Activated T-cell treated with anti-CD3 and anti-CD28 coated beads, Interleukin-2, amount 50 U/mL, for 24 hours (primary cell): Measurements from ENCODE around the gene ATP6V1G3.

Experiments
- DNase-seq: peaks from one replicate; pipeline ENCODE4 v3.0.0-alpha.2; 2020
- H3K27ac Mint-ChIP-seq: 2 replicates; pipeline ENCODE4 v1.8.0; 2020; ENCODE audit warnings: mild to moderate bottlenecking, mixed read lengths
- H3K27me3 Mint-ChIP-seq: 2 replicates; pipeline ENCODE4 v1.8.0; 2020; ENCODE audit warnings: mixed read lengths
- H3K36me3 Mint-ChIP-seq: 2 replicates; pipeline ENCODE4 v1.8.0; 2020; ENCODE audit warnings: low read depth, mixed read lengths
- H3K4me1 Mint-ChIP-seq: 2 replicates; pipeline ENCODE4 v1.8.0; 2020; ENCODE audit warnings: low read depth, mixed read lengths
- H3K4me3 Mint-ChIP-seq: 2 replicates; pipeline ENCODE4 v1.8.0; 2020; ENCODE audit warnings: mild to moderate bottlenecking, moderate library complexity, mixed read lengths
- H3K9me3 Mint-ChIP-seq: 2 replicates; pipeline ENCODE4 v1.8.0; 2020; ENCODE audit warnings: mixed read lengths

The ATP6V1G3 gene

DNA sequence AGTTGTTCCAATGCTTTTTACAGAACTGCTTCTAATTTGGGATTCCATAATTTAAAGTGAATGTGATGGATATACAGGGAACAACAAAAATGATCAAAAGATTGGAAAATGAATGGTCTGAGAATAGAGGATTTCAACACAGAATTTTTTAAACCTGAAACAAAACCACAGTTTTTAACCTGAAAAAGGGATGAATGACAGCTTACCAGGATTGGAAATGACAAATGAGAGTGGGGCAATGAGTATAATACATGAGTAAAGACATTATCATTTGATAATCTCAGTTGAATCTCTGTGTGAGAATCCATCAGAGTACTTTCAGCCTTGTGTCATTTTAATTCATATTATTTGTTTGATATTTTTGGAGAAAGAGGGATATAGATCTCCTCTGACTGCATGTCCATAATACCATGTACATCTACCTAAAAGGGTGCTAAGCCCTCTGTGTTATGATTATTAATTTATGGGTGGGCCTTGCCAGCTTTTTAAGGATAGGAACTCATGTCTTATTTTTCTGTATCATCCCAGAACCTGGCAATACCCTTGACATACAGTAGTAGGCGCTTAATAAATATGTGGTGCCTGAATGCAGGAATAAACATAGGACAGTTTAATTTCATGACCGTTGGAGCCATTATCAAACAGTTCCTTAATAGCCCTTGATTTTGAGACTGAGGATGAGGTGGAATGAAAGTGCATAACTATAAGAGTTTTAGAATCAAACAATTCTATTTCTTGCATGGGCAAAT lies 12.4 kb upstream of the ATP6V1G3 start:
- Mint-ChIP-seq H3K4me3 (no peak overlapping the region), H3K9me3 (no peaks in the 10 kb centered on the region), H3K27ac (no peak overlapping the region), H3K27me3 (no peaks in the 10 kb centered on the region), H3K36me3 (no peaks in the 10 kb centered on the region), H3K4me1 (peaks cover 69% of the 10 kb centered on the region)
- no peak for DNase-seq

DNA sequence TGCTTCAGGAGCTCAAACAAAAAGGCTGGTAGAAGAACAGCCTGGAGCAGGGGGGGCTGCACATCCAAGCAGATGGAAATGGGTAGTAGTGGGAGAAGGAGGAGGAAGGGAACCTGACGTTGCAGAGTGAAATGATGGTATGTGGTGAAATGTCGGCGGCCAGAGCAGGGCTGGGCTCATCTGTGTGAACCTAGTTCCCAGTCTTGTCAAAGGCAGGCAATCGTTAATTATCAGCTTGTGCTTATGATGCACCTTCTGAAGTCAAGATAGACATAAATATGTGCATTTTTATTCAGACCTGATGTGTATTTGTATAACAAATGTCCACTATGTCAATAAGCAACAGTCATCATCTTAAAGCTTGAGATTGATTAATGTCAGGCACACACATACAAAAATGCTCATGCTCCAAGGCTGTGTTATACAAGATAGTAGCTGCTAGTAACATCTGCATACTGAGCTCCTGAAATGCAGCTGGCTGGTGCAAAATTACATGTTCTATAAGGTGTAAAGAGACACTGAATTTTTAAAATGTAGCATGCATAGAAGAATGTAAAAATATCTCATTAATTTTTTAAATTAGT lies 10.6 kb upstream of the ATP6V1G3 start:
- Mint-ChIP-seq H3K27ac (no peak overlapping the region), H3K36me3 (peaks cover 3% of the 10 kb centered on the region), H3K4me1 (peaks cover 51% of the 10 kb centered on the region), H3K9me3 (peaks cover 10% of the 10 kb centered on the region), H3K27me3 (no peaks in the 10 kb centered on the region), H3K4me3 (no peak overlapping the region)
- no peak for DNase-seq

DNA sequence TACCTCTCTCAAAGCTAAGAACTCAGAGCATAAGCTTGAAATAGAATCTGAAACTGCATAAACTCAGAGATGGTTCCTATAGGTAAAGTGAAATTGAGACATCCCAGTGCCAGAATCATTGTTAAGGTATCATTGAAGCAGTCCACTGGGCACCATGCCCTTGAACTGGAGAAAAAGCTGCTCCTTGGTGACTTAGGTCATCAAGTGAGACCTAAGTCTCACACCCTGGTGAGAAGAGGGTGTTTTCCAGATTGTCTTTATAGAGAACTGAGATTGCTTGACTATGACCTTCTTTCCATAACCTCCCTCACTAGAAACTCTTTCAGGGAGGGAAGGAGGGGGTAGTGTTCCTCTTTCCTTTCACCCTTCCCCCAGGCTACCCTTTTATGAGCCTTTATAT lies 9.4 kb upstream of the ATP6V1G3 start:
- Mint-ChIP-seq H3K9me3 (peaks cover 13% of the 10 kb centered on the region), H3K4me3 (no peak overlapping the region), H3K27me3 (no peaks in the 10 kb centered on the region), H3K27ac (no peak overlapping the region), H3K4me1 (peaks cover 45% of the 10 kb centered on the region), H3K36me3 (peaks cover 3% of the 10 kb centered on the region)
- no peak for DNase-seq

DNA sequence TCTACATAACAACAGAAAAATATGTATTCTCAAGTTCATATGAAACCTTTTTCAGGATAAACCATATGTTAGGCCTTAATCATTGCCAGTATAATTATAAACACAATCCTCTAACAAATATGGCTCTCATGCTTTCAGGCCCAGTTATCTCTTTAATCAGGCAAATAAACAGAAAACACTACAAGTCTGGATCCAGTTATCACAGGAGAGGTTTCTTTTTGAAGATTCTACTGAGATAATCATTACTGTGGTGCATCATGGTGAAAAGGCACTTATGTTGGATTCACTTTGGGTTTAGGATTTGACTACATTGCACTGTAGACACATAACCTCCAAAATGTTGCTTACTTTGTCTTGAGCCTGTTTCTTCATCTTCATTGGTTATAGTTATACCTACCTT lies 8.4 kb upstream of the ATP6V1G3 start:
- Mint-ChIP-seq H3K4me1 (peaks cover 42% of the 10 kb centered on the region), H3K9me3 (peaks cover 13% of the 10 kb centered on the region), H3K27ac (no peak overlapping the region), H3K36me3 (peaks cover 3% of the 10 kb centered on the region), H3K4me3 (no peak overlapping the region), H3K27me3 (no peaks in the 10 kb centered on the region)
- no peak for DNase-seq

DNA sequence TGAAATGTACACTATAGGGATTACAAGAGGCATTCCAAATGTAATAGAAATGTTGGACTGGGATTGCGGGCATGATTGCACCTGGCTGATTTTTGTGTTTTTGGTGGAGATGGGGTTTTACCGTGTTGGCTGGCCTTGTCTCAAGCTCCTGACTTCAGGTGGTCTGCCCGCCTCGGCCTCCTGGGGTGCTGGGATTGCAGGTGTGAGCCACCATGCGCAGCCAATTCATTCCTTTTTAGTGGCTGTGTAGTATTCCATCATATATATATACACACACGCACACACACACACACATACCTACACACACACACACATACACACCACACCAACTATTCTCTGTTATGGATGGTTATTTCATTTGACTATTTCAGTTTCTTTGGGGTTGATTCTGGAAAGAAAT lies 4.7 kb upstream of the ATP6V1G3 start:
- H3K27me3 Mint-ChIP-seq, result no peaks in the 10 kb centered on the region
- H3K9me3 Mint-ChIP-seq, result peaks cover 13% of the 10 kb centered on the region
- H3K4me1 Mint-ChIP-seq, result peaks cover 48% of the 10 kb centered on the region
- no peak for DNase-seq
- no peak overlapping the region for H3K27ac Mint-ChIP-seq
- H3K4me3 Mint-ChIP-seq, result no peak overlapping the region
- peaks cover 3% of the 10 kb centered on the region for H3K36me3 Mint-ChIP-seq

DNA sequence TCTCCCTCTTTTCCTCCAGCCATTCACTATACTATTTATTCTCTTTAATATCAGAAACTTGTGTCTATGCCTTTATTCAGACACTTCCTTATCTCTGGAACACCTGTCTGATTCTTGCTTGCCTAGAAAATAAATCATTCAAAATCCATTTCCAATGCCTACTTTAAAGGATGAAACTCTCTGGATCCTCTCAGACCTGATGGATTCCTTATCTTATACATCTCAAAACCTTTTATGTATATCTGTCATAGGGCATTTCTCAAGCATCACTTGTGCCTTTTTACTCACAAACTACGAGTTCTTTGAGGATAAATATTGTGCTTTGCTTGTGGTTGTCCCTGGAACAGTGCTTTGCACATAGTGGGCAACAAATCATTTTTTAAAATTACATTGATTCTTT lies 3.8 kb upstream of the ATP6V1G3 start:
- H3K4me1 Mint-ChIP-seq, result peaks cover 45% of the 10 kb centered on the region
- H3K4me3 Mint-ChIP-seq, result no peak overlapping the region
- no peak overlapping the region for H3K27ac Mint-ChIP-seq
- H3K9me3 Mint-ChIP-seq, result peaks cover 13% of the 10 kb centered on the region
- no peak for DNase-seq
- no peaks in the 10 kb centered on the region for H3K27me3 Mint-ChIP-seq
- H3K36me3 Mint-ChIP-seq, result peaks cover 3% of the 10 kb centered on the region

DNA sequence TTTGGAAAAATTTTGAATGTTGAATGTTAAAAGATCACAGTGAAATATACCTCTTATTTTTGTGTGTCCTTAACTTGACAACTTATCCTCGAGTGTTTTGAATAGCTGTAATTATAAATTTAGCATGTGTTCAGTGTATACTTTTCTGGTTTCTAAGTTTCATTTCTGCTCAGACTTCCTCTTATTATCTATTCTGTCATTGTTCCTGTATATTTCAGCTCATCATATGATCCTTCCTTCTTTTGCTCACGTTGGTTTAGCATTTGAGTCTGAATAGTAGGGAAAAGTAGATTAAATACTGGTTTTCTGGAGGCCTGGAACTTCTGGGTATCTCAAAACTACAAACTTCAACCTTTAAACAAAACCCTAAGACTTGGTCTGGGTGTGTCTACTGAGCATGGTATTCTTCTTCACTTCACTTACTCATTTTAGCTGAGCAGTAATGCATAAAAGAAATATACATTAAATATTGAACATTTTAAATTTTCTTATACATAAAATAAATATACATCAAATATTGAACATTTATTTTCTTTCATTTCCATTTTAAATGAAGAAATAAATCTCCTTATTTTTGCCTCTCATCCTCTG lies 3.3 kb upstream of the ATP6V1G3 start:
- Mint-ChIP-seq H3K4me1 (peaks cover 48% of the 10 kb centered on the region), H3K36me3 (peaks cover 3% of the 10 kb centered on the region), H3K27ac (peak overlapping the region; percentile 51), H3K4me3 (no peak overlapping the region), H3K27me3 (no peaks in the 10 kb centered on the region), H3K9me3 (peaks cover 13% of the 10 kb centered on the region)
- no peak for DNase-seq

DNA sequence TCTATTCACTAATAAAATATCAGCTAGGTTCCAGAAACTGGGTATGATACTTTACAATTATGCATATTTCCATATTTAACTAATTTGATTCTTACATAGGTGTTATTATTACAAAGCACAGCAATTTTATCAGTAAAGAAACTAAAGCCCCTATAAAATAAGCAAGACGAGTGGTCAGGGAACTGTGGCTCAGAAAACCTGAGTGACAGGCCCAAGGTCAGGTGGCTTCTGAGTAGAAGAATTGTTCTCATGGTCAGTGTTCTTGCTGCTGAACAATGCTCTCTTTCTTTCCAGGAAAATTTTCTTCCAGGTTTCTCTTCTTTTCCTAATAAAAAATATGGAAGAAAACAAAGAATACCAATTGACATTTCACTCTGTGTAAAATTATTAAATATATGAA lies 2.2 kb upstream of the ATP6V1G3 start:
- no peak overlapping the region for H3K4me3 Mint-ChIP-seq
- H3K36me3 Mint-ChIP-seq, result peaks cover 3% of the 10 kb centered on the region
- peaks cover 56% of the 10 kb centered on the region for H3K4me1 Mint-ChIP-seq
- H3K27ac Mint-ChIP-seq, result no peak overlapping the region
- DNase-seq, result no peak
- H3K27me3 Mint-ChIP-seq, result no peaks in the 10 kb centered on the region
- peaks cover 13% of the 10 kb centered on the region for H3K9me3 Mint-ChIP-seq

DNA sequence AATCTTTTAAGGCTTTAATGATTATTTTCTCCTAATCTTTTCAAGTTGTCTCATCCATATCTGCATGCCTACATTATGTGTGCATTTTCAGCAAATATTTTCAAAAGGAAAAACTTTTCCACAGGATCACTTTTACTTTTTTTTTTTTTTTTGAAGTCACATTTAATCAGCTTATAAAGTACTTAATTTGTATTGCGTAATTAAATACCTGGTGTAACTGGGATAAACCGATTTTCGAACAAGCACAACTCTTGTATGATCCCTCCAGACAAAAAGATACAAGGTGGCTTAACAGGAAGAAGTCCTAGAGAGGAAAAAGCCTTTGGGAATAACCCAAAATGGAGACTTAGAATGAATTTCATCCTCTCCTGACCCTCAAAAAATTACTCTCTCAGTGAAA lies 1.3 kb upstream of the ATP6V1G3 start:
- Mint-ChIP-seq H3K27ac (no peak overlapping the region), H3K4me3 (no peak overlapping the region), H3K4me1 (peaks cover 64% of the 10 kb centered on the region), H3K27me3 (no peaks in the 10 kb centered on the region), H3K36me3 (peaks cover 3% of the 10 kb centered on the region), H3K9me3 (peaks cover 7% of the 10 kb centered on the region)
- no peak for DNase-seq

DNA sequence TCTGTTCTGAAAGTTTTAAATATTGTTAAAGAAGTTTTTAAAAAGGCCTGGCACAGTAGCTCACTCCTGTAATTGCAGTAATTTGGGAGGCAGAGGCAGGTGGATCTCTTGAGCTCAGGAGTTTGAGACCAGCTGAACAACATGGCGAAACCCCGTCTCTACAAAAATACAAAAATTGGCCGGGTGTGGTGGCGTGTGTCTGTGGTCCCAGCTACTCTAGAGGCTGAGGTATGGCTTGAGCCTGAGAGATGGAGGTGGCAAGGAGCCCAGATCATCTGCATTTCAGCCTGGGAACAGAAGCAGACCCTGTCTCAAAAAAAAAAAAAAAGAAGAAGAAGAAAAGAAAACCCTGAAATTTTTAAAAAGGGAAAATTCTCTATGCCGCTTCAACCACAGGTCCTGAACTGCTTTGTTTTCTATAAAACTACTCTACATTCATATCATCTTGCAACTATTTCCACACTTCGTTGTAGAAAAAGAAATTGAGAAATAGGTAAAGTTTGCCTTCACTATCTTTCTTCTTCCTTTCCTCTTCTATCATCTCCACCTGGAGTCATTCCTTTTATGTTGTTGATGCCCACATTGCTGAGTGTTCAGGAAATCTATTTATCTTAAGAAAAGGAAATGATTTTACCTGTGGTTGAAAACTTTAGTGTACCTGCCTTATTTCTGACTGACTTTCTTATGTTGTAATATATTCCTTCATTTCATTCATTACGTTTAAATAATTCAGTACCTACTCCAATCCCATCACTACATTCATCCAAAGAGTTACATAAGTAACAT lies 1.7 kb downstream of the ATP6V1G3 start:
- Mint-ChIP-seq H3K4me3 (peak overlapping the region; percentile 57), H3K27me3 (no peaks in the 10 kb centered on the region), H3K9me3 (peaks cover under 1% of the 10 kb centered on the region), H3K27ac (peak overlapping the region; percentile 92), H3K4me1 (peaks cover 79% of the 10 kb centered on the region), H3K36me3 (no peaks in the 10 kb centered on the region)
- DNase-seq, result no peak

DNA sequence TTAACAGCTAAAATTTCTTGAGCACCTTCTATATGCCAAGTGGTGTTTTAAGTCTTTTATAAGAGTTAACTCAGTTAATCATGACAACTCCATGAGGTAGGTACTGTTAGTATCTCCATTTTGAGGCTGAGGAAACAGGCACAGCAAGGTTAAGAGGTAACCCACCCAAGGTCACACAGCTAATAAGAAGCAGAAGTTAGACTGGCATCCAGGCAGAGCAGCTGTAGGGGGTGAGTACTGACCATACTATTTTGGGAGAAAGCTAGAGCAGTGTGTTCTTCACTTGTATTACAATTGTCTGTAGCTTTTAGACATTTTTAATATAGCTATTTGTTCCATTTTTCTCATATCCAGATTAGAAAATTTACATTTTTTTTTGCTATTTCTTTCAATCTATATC lies 4.8 kb downstream of the ATP6V1G3 start:
- no peaks in the 10 kb centered on the region for H3K27me3 Mint-ChIP-seq
- H3K36me3 Mint-ChIP-seq, result peaks cover 3% of the 10 kb centered on the region
- peaks cover 77% of the 10 kb centered on the region for H3K4me1 Mint-ChIP-seq
- no peak overlapping the region for H3K4me3 Mint-ChIP-seq
- H3K9me3 Mint-ChIP-seq, result peaks cover 7% of the 10 kb centered on the region
- H3K27ac Mint-ChIP-seq, result no peak overlapping the region
- DNase-seq, result no peak

DNA sequence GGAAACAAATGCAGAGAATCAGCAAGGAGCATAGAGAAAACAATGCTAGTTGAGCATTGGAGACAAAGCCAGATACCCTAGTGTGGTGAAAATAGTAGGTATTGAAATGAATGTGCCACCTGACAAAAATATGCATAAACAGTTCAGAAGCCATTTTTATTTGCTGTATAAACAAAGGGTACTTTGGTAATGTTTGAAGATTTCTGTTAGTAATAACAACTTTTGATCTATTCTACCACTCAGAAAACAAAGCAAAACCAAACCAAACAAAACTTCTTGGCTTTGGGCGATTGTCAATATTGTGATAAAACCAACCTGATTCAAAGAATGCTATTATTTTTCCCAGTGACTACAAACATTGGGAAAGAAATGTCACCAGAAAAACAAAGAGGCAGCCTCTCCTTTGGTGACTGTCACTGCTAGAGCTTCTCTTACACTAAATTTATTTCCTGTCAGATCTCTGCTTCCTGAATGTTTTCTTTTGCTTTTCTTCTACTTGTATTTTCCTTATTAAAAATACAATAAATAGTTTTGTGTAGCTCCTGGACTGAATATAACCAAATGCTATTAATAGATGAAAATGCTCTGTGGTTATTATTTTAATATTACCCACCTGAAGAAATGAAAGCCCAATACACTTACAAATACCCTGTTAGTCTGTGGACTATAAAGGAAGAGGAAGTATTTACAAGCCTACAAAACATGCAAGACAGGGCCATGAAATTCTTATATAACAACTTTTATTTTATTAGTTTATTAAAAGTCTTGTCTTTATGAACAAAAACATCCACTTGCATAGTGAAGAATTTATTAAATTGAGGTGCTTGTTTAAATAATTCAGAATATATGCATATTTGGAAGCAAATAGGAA lies 5.7 kb downstream of the ATP6V1G3 start:
- H3K36me3 Mint-ChIP-seq, result peaks cover 3% of the 10 kb centered on the region
- DNase-seq, result no peak
- H3K4me1 Mint-ChIP-seq, result peaks cover 76% of the 10 kb centered on the region
- H3K9me3 Mint-ChIP-seq, result peaks cover 7% of the 10 kb centered on the region
- no peaks in the 10 kb centered on the region for H3K27me3 Mint-ChIP-seq
- peak overlapping the region; percentile 55 for H3K4me3 Mint-ChIP-seq
- H3K27ac Mint-ChIP-seq, result peak overlapping the region; percentile 82

DNA sequence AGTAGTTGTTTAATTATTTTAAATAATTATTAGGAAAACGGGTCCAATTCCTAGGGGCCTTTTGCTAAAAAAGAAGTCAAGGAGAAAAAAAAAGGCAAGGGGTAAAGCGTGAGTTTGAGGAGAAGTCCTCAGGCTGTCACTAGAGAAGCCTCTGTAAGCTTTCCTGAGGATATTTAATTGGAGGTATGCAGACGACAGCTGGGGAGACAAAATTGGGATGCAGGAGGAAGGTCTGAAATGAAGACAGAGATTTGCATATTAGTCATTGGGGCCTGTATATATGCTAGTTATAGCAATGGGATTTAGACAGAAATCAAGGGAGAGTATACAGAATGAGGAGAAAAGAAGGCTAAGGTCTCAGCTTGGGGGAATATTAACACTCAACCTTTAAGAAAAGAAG lies 8.6 kb downstream of the ATP6V1G3 start:
- Mint-ChIP-seq H3K4me1 (peaks cover 67% of the 10 kb centered on the region), H3K4me3 (no peak overlapping the region)

DNA sequence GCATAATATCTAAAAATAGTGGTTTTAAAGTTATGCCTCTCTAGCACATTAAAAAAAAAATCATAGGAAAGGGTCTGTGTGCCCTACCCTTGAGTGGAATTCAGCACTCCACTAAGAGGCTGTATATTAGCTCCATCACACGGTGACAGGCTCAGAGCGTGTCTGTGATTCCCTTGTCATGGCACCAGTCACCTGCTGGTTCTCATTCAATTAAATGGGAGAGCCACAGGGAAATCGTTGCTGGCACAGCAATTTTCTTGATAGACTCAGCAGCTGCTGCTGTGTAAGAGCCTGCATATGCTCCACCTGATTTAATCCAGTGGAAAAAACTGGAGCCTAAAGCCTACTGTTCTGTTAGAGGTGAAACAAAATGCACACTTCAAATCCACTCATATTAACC lies 9.5 kb downstream of the ATP6V1G3 start:
- peaks cover 7% of the 10 kb centered on the region for H3K9me3 Mint-ChIP-seq
- DNase-seq, result no peak
- H3K27ac Mint-ChIP-seq, result no peak overlapping the region
- H3K27me3 Mint-ChIP-seq, result no peaks in the 10 kb centered on the region
- H3K4me3 Mint-ChIP-seq, result no peak overlapping the region
- H3K4me1 Mint-ChIP-seq, result peaks cover 68% of the 10 kb centered on the region
- H3K36me3 Mint-ChIP-seq, result peaks cover 3% of the 10 kb centered on the region

More for the DNA sequence above, 8.6 kb downstream of the ATP6V1G3 start:
- H3K9me3 Mint-ChIP-seq, result peaks cover 7% of the 10 kb centered on the region
- H3K27ac Mint-ChIP-seq, result no peak overlapping the region
- H3K27me3 Mint-ChIP-seq, result no peaks in the 10 kb centered on the region
- H3K36me3 Mint-ChIP-seq, result peaks cover 3% of the 10 kb centered on the region
- DNase-seq, result no peak
